Endothelial cell of umbilical vein (primary cell): ENCODE results near the gene INPP4B. TPM values are rescaled to one million over a fixed set of nuclear protein-coding genes. Genes with fewer than 3 reads are reported as not detected.

ENCODE experiments used
- BruUV-seq: library from RNA; stranded (reverse); fragments of 400-500 nt; replicated peaks from 2 replicates; lab custom pipeline; 2021; lab: Mats Ljungman, UMichigan
- CTCF ChIA-PET: fragments of 300-600, 350-600 bp; sonication (Branson Sonifier 250); formaldehyde crosslinking; loops from one replicate; lab custom pipeline; 2021; ENCODE audit warnings: antibody characterized with exemption, inconsistent platforms; lab: Charles Lee
- POLR2A ChIA-PET: fragments of 300-600, 350-600 bp; sonication (Branson Sonifier 250); formaldehyde crosslinking; loops from one replicate; lab custom pipeline; 2021; ENCODE audit warnings: antibody characterized with exemption, inconsistent platforms; lab: Charles Lee
- DNase-seq: peaks from one replicate; pipeline ENCODE4 v3.0.0-alpha.2; 2011; ENCODE audit warnings: low read depth, low spot score
- FAIRE-seq: peaks from 2 replicates; lab custom pipeline; 2011; peaks lifted over from hg19 to GRCh38; lab: Jason Lieb, UNC
- H2AFZ ChIP-seq: 2 replicates; pipeline ENCODE4 v1.6.0; 2012; ENCODE audit warnings: low read depth, low read length, control low read depth, inconsistent platforms
- H3K27ac ChIP-seq: 2 replicates; pipeline ENCODE4 v1.5.1; 2011; ENCODE audit warnings: low read depth, mild to moderate bottlenecking, control low read depth, low read length, moderate library complexity; ENCODE audit not compliant: insufficient read depth
- H3K27me3 ChIP-seq, 2 experiments: 2 replicates each; pipeline versions ENCODE4 v1.6.0 to v1.6.1; 2011; ENCODE audit warnings: low read length in 2 of 2, mixed read lengths in 1 of 2; ENCODE audit not compliant: control insufficient read depth in 2 of 2, insufficient read depth in 2 of 2
- H3K36me3 ChIP-seq, 2 experiments: 2 replicates in 1 of 2; 3 replicates in 1 of 2; pipeline ENCODE4 v1.5.1; 2011; ENCODE audit warnings: low read length in 2 of 2, mild to moderate bottlenecking in 1 of 2, moderate library complexity in 1 of 2; ENCODE audit not compliant: control insufficient read depth in 2 of 2, insufficient read depth in 2 of 2; ENCODE audit errors: extremely low read depth in 1 of 2
- H3K4me1 ChIP-seq: 3 replicates; pipeline ENCODE4 v1.5.1; 2011; ENCODE audit warnings: mild to moderate bottlenecking, low read length; ENCODE audit not compliant: control insufficient read depth, insufficient read depth; ENCODE audit errors: extremely low read depth
- H3K4me2 ChIP-seq: 2 replicates; pipeline ENCODE4 v1.6.1; 2011; ENCODE audit warnings: low read length, control low read depth, mixed read lengths; ENCODE audit not compliant: insufficient read depth
- H3K4me3 ChIP-seq, 3 experiments: fragments of 200-600 bp in 1 of 3; sonication (generic), shearing (Covaris generic) in 1 of 3; replicated peaks in 1 of 3; 2 replicates each; pipeline ENCODE4 v1.5.1; 2011 to 2016; ENCODE audit warnings: control low read depth in 3 of 3, low read length in 3 of 3, mild to moderate bottlenecking in 2 of 3, inconsistent platforms in 1 of 3, low read depth in 1 of 3, moderate library complexity in 1 of 3; ENCODE audit not compliant: insufficient read depth in 1 of 3
- H3K79me2 ChIP-seq: 2 replicates; pipeline ENCODE4 v1.6.0; 2012; ENCODE audit warnings: low read length, inconsistent platforms; ENCODE audit not compliant: control insufficient read depth, insufficient read depth
- H3K9ac ChIP-seq: replicated peaks from 2 replicates; pipeline ENCODE3; 2011; ENCODE audit warnings: low read length, control low read depth; ENCODE audit not compliant: insufficient read depth; ENCODE audit errors: extremely low read depth
- H3K9me1 ChIP-seq: replicated peaks from 3 replicates; pipeline ENCODE4 v1.6.0; 2011; ENCODE audit warnings: mild to moderate bottlenecking, low read length; ENCODE audit not compliant: control insufficient read depth, insufficient read depth; ENCODE audit errors: extremely low read depth
- H3K9me3 ChIP-seq: replicated peaks from 2 replicates; pipeline ENCODE4 v1.5.1; 2012; ENCODE audit warnings: low read length, inconsistent platforms; ENCODE audit not compliant: control insufficient read depth, insufficient read depth
- H4K20me1 ChIP-seq: replicated peaks from 2 replicates; pipeline ENCODE3; 2011; ENCODE audit warnings: mild to moderate bottlenecking, low read length; ENCODE audit not compliant: control insufficient read depth, insufficient read depth; ENCODE audit errors: extremely low read depth
- FOS ChIP-seq: IDR thresholded peaks from 2 replicates; pipeline ENCODE4 v1.6.1; 2011; ENCODE audit warnings: mild to moderate bottlenecking, low read length, moderate library complexity, borderline replicate concordance; ENCODE audit not compliant: insufficient read depth
- GATA2 ChIP-seq: IDR thresholded peaks from 2 replicates; pipeline ENCODE4 v1.7.0; 2011; ENCODE audit warnings: low read depth, mild to moderate bottlenecking, moderate library complexity, mixed read lengths, low read length; ENCODE audit not compliant: insufficient read length, insufficient read depth
- JUN ChIP-seq: IDR thresholded peaks from 2 replicates; pipeline ENCODE4 v1.6.1; 2011; ENCODE audit warnings: borderline replicate concordance, low read depth; ENCODE audit not compliant: insufficient read length, insufficient read depth
- MAX ChIP-seq: IDR thresholded peaks from 2 replicates; pipeline ENCODE4 v1.6.1; 2011; ENCODE audit not compliant: insufficient read depth, insufficient read length
- MYC ChIP-seq: IDR thresholded peaks from one replicate; pipeline ENCODE4 v1.6.1; 2011; ENCODE audit warnings: mild to moderate bottlenecking, low read depth, low read length
- POLR2A ChIP-seq: IDR thresholded peaks from 2 replicates; pipeline ENCODE4 v1.6.1; 2012; ENCODE audit warnings: low read depth, mild to moderate bottlenecking, control low read depth, low read length
- POLR2AphosphoS5 ChIP-seq: IDR thresholded peaks from 2 replicates; pipeline ENCODE4 v1.6.1; 2012; ENCODE audit warnings: low read depth, mild to moderate bottlenecking, control low read depth, low read length, moderate library complexity; ENCODE audit not compliant: insufficient read depth
- dilution Hi-C: fragments of 300-500 bp; cut with MboI; formaldehyde crosslinking; loops from one replicate; pipeline ENCODE4 v1.15.0; 2019; ENCODE audit warnings: low sequenced_read_pairs; ENCODE audit not compliant: extremely low pct_ligation_motif_present
- intact Hi-C: fragments of 100-400 bp; cut with micrococcal nuclease; formaldehyde crosslinking; loops from one replicate; pipeline ENCODE4 v1.10.0; 2022
- polyA plus RNA-seq, 4 experiments: library from polyadenylated mRNA; depleted of rRNA in 3 of 4; stranded (reverse) in 3 of 4; unstranded in 1 of 4; fragments of >200 nt; gene quantifications; 2 replicates each; pipeline versions ENCODE4 v1.2.1 to v1.2.3, GENCODE V29; 2011 to 2012; ENCODE audit warnings: missing spikeins in 1 of 4
- total RNA-seq: library from RNA; stranded (reverse); gene quantifications from 2 replicates; pipeline ENCODE4 v1.2.3, GENCODE V29; 2021

The INPP4B gene
- total and polyA plus RNA-seq, 2 donors (not counting 3 experiments of a cell fraction or from before 2014, with no cell fraction given) = 0.41 to 3.1 TPM

GRCh38 chr4:142824368-142824767 is 21.7 kb downstream of the INPP4B start:
- FAIRE-seq (no peak), DNase-seq (no peak)
- Histone ChIP-seq H4K20me1 (no peaks in the 10 kb centered on the region), H2AFZ (no peak overlapping the region), H3K4me1 (no peaks in the 10 kb centered on the region), H3K9ac (no peak overlapping the region), H3K9me3 (no peaks in the 10 kb centered on the region), H3K4me3 (no peak overlapping the region), H3K9me1 (no peaks in the 10 kb centered on the region), H3K27ac (no peak overlapping the region), H3K27me3 (peaks cover 0 to 1% of the 10 kb centered on the region in 2 experiments), H3K36me3 (no peaks in the 10 kb centered on the region), H3K4me2 (no peak overlapping the region), H3K79me2 (no peaks in the 10 kb centered on the region)
- POLR2A ChIA-PET = no interaction called here
- no TSS peak for BruUV-seq
- TF ChIP-seq POLR2A = no peak
- TF ChIP-seq JUN = no peak
- TF ChIP-seq POLR2AphosphoS5 = no peak
- TF ChIP-seq MAX = no peak
- CTCF ChIA-PET = no interaction called here
- intact Hi-C loops (no loop called here), dilution Hi-C loops (no loop called here)

- Histone ChIP-seq H3K4me2 (no peak overlapping the region), H4K20me1 (no peaks in the 10 kb centered on the region), H3K27ac (no peak overlapping the region), H3K4me1 (no peaks in the 10 kb centered on the region), H3K4me3 (no peak overlapping the region), H3K79me2 (no peaks in the 10 kb centered on the region), H3K9me1 (no peaks in the 10 kb centered on the region), H3K27me3 (peaks cover 0 to 1% of the 10 kb centered on the region in 2 experiments), H2AFZ (no peak overlapping the region), H3K9ac (no peak overlapping the region), H3K9me3 (no peaks in the 10 kb centered on the region), H3K36me3 (no peaks in the 10 kb centered on the region)
- DNase-seq (no peak), FAIRE-seq (no peak)
- ChIA-PET POLR2A (no interaction called here), CTCF (interaction anchor here (1.3 kb wide), 1 partner anchor 11 kb away, joined by 3 read pairs; no protein-coding TSS in a partner anchor)
- intact Hi-C loops (no loop called here), dilution Hi-C loops (no loop called here)
- TF ChIP-seq JUN (no peak), FOS (no peak), GATA2 (no peak), MAX (no peak), POLR2AphosphoS5 (no peak), MYC (no peak)
- BruUV-seq = no TSS peak
Measured at GRCh38 chr4:142823796-142824195, 22.3 kb downstream of the INPP4B start.
